K562 (cell line): ENCODE results near the gene NLRP4. TPM values are rescaled to one million over a fixed set of nuclear protein-coding genes. Genes with fewer than 3 reads are reported as not detected.

Source experiments
- ATAC-seq: fragments of 200-7000 bp; cut with Tn5 transposase; 3 replicates; pipeline ENCODE4 v1.9.1; 2020; ENCODE audit warnings: moderate library complexity
- BruUV-seq: library from RNA; stranded (reverse); fragments of 400-500 nt; replicated peaks from 2 replicates; lab custom pipeline; 2021; lab: Mats Ljungman, UMichigan
- CTCF ChIA-PET: fragments of 300-600 bp; formaldehyde crosslinking; extraction: SDS; loops from one replicate; lab custom pipeline; 2021; ENCODE audit warnings: low intra/inter-chr PET ratio; lab: Yijun Ruan, JAX
- POLR2A ChIA-PET: fragments of 300-600, 350-650 bp; sonication (Branson Sonifier 250); formaldehyde crosslinking; extraction: SDS; loops from one replicate; lab custom pipeline; 2021; ENCODE audit warnings: antibody characterized with exemption, inconsistent platforms; lab: Yijun Ruan, JAX
- DNase-seq, 4 experiments: peaks; one replicate each; pipeline versions ENCODE4 v3.0.0 to v3.0.0-alpha.2; 2011 to 2018; ENCODE audit warnings: low spot score in 3 of 4, mixed read lengths in 3 of 4; ENCODE audit errors: extremely low read depth in 1 of 4
- FAIRE-seq: peaks from 2 replicates; lab custom pipeline; 2011; peaks lifted over from hg19 to GRCh38; lab: Jason Lieb, UNC
- H2AFZ ChIP-seq: 2 replicates; pipeline ENCODE4 v1.6.0; 2011; ENCODE audit warnings: low read depth, low read length, control low read depth, inconsistent platforms
- H3K27ac ChIP-seq: fragments of 200-600 bp; 3 replicates; pipeline ENCODE4 v1.8.0; 2011; ENCODE audit warnings: low read depth, mild to moderate bottlenecking, control low read depth, inconsistent platforms, low read length, moderate library complexity, mixed read lengths; ENCODE audit errors: extremely low read depth
- H3K27me3 ChIP-seq, 2 experiments: fragments of 300-600 bp in 1 of 2; 2 replicates in 1 of 2; 3 replicates in 1 of 2; pipeline versions ENCODE4 v1.6.0 to v1.8.0; 2011; ENCODE audit warnings: inconsistent platforms in 2 of 2, low read length in 2 of 2, mild to moderate bottlenecking in 1 of 2, mixed read lengths in 1 of 2, moderate library complexity in 1 of 2; ENCODE audit not compliant: control insufficient read depth in 2 of 2, insufficient read depth in 2 of 2
- H3K36me3 ChIP-seq: fragments of 300-600 bp; 3 replicates; pipeline ENCODE4 v1.8.0; 2011; ENCODE audit warnings: mild to moderate bottlenecking, low read length, inconsistent platforms; ENCODE audit not compliant: control insufficient read depth, insufficient read depth
- H3K4me1 ChIP-seq, 2 experiments: fragments of 200-600 bp in 1 of 2; replicated peaks in 1 of 2; 2 replicates in 1 of 2; 3 replicates in 1 of 2; pipeline versions ENCODE4 v1.5.1 to v1.8.0; 2011; ENCODE audit warnings: inconsistent platforms in 2 of 2, low read length in 2 of 2, mild to moderate bottlenecking in 1 of 2, mixed read lengths in 1 of 2, moderate library complexity in 1 of 2; ENCODE audit not compliant: control insufficient read depth in 2 of 2, insufficient read depth in 2 of 2
- H3K4me2 ChIP-seq: 2 replicates; pipeline ENCODE4 v1.6.1; 2011; ENCODE audit warnings: low read length, control low read depth, inconsistent platforms, mixed read lengths; ENCODE audit not compliant: insufficient read depth
- H3K4me3 ChIP-seq: fragments of 200-600 bp; sonication (generic), shearing (Covaris generic); 2 replicates; pipeline ENCODE4 v1.5.1; 2016; ENCODE audit warnings: control low read depth, inconsistent platforms
- H3K79me2 ChIP-seq: fragments of 200-600 bp; 3 replicates; pipeline ENCODE4 v1.8.0; 2011; ENCODE audit warnings: low read length, inconsistent platforms; ENCODE audit not compliant: control insufficient read depth, insufficient read depth
- H3K9ac ChIP-seq, 2 experiments: 2 replicates each; pipeline versions ENCODE4 v1.6.0 to v1.6.1; 2011; ENCODE audit warnings: low read depth in 2 of 2, low read length in 2 of 2, control low read depth in 1 of 2, inconsistent platforms in 1 of 2, mild to moderate bottlenecking in 1 of 2, mixed read lengths in 1 of 2; ENCODE audit not compliant: insufficient read depth in 1 of 2
- H3K9me1 ChIP-seq: one replicate; pipeline ENCODE4 v1.6.0; 2011; ENCODE audit warnings: inconsistent platforms, mild to moderate bottlenecking, low read length, moderate library complexity; ENCODE audit not compliant: control insufficient read depth, insufficient read depth
- H3K9me3 ChIP-seq: replicated peaks from 2 replicates; pipeline ENCODE4 v1.5.1; 2011; ENCODE audit warnings: low read depth, low read length, inconsistent platforms; ENCODE audit not compliant: control insufficient read depth, insufficient read depth
- H4K20me1 ChIP-seq: replicated peaks from 2 replicates; pipeline ENCODE4 v1.6.1; 2011; ENCODE audit warnings: low read length, inconsistent platforms, mixed read lengths; ENCODE audit not compliant: control insufficient read depth, insufficient read depth
- COPS2 ChIP-seq: fragments of 450-650 bp; conservative IDR thresholded peaks from 2 replicates; pipeline ENCODE4 v1.6.1; 2016; ENCODE audit warnings: mild to moderate bottlenecking, moderate library complexity
- E2F1 ChIP-seq: sonication (generic); formaldehyde crosslinking; IDR thresholded peaks from 2 replicates; pipeline ENCODE4 v1.8.1; 2023; ENCODE audit warnings: mild to moderate bottlenecking, missing genetic modification reagents, moderate library complexity
- FOXK1 ChIP-seq: sonication (generic); formaldehyde crosslinking; IDR thresholded peaks from 2 replicates; pipeline ENCODE4 v1.8.0; 2022; ENCODE audit warnings: missing genetic modification reagents, mild to moderate bottlenecking, borderline replicate concordance
- GMEB1 ChIP-seq: fragments of 250-450 bp; sonication (Bioruptor Pico); IDR thresholded peaks from 2 replicates; pipeline ENCODE4 v1.4.0; 2020; ENCODE audit warnings: mild to moderate bottlenecking
- HMG20B ChIP-seq: fragments of 250-450 bp; sonication (Bioruptor Pico); IDR thresholded peaks from 2 replicates; pipeline ENCODE4 v1.5.0; 2021; ENCODE audit warnings: mild to moderate bottlenecking
- IRF1 ChIP-seq: sonication (generic); formaldehyde crosslinking; IDR thresholded peaks from 2 replicates; pipeline ENCODE4 v1.8.0; 2022; ENCODE audit warnings: missing genetic modification reagents, mild to moderate bottlenecking, borderline replicate concordance
- KAT7 ChIP-seq: sonication (generic); formaldehyde crosslinking; IDR thresholded peaks from 2 replicates; pipeline ENCODE4 v1.8.0; 2022; ENCODE audit warnings: missing genetic modification reagents, mild to moderate bottlenecking, borderline replicate concordance
- NR0B1 ChIP-seq: fragments of 450-650 bp; IDR thresholded peaks from one replicate; pipeline ENCODE4 v1.6.1; 2018; ENCODE audit warnings: mild to moderate bottlenecking, moderate library complexity; ENCODE audit not compliant: partially characterized antibody
- PHTF2 ChIP-seq: fragments of 250-450 bp; sonication (Bioruptor Pico); IDR thresholded peaks from 2 replicates; pipeline ENCODE4 v1.5.0; 2021; ENCODE audit warnings: mild to moderate bottlenecking
- ZKSCAN1 ChIP-seq: fragments of 150-350 bp; IDR thresholded peaks from 2 replicates; pipeline ENCODE4 v1.6.1; 2016; ENCODE audit warnings: low read depth, low read length
- ZNF57 ChIP-seq: fragments of 450-650 bp; formaldehyde crosslinking; IDR thresholded peaks from 2 replicates; pipeline ENCODE4 v1.4.0; 2020; ENCODE audit warnings: mild to moderate bottlenecking, moderate library complexity
- ZSCAN29 ChIP-seq: fragments of 450-650 bp; IDR thresholded peaks from 2 replicates; pipeline ENCODE4 v1.6.1; 2017
- WGBS: fragments of 100-300 bp; shearing (Covaris generic); methylation state at CpG from one replicate; pipeline ENCODE4 v1.1.6; 2016; ENCODE audit warnings: low coverage, mixed read lengths; ENCODE audit not compliant: insufficient coverage; ENCODE audit errors: missing lambda C conversion rate; 5-methylcytosine and 5-hydroxymethylcytosine counted together
- in situ Hi-C: fragments of 300-500 bp; cut with MboI; formaldehyde crosslinking; loops from 4 replicates; pipeline ENCODE4 v1.15.0; 2018; ENCODE audit warnings: inconsistent platforms, mixed read lengths
- intact Hi-C: fragments of 100-400 bp; cut with micrococcal nuclease; formaldehyde crosslinking; loops from 2 replicates; pipeline ENCODE4 v1.14.2; 2022
- polyA plus RNA-seq, 8 experiments: library from polyadenylated mRNA; depleted of rRNA in 4 of 8; stranded (reverse) in 5 of 8; unstranded in 3 of 8; fragments of >200 nt; fragmentation: Nextera tagmentation in 2 of 8; fragmentation: Illumina TruSeq in 1 of 8; extraction: Ambion mirVana in 2 of 8; extraction: Trizol in 1 of 8; gene quantifications; 2 replicates each; pipeline versions ENCODE4 v1.2.1 to v1.2.3, GENCODE V29; 2011 to 2014; ENCODE audit warnings: inconsistent platforms in 1 of 8, missing spikeins in 1 of 8
- total RNA-seq, 7 experiments: library from RNA; depleted of rRNA in 6 of 7; stranded (reverse); fragments of >200 nt in 6 of 7; fragmentation: Illumina TruSeq in 2 of 7; extraction: Trizol in 2 of 7; gene quantifications; 2 replicates each; pipeline versions ENCODE4 v1.2.1 to v1.2.3, GENCODE V29; 2011 to 2021; ENCODE audit warnings: low replicate concordance in 1 of 7

NLRP4 gene
- total and polyA plus RNA-seq, 9 of the 15 experiments (the other 6 are each of a cell fraction or from before 2014, with no cell fraction given), result 0.03 to 0.14 (median 0.05) TPM; not detected in 3

GRCh38 chr19:55855160-55855559 is 18.8 kb downstream of the NLRP4 start (continued):
- no peak for TF ChIP-seq ZNF57 (CRISPR knock-in tag)
- TF ChIP-seq GMEB1 (CRISPR knock-in tag), result no peak
- TF ChIP-seq HMG20B (CRISPR knock-in tag), result no peak
- no peak for TF ChIP-seq COPS2
- no peak for TF ChIP-seq ZSCAN29
- no peak for TF ChIP-seq IRF1 (CRISPR knock-in tag)
- no peak for TF ChIP-seq NR0B1
- TF ChIP-seq, all 486 proteins: peak for 0

GRCh38 chr19:55857149-55857548 is 20.8 kb downstream of the NLRP4 start:
- no peak overlapping the region for H3K27ac ChIP-seq
- no peak for FAIRE-seq
- no peak overlapping the region for H2AFZ ChIP-seq
- TF ChIP-seq ZKSCAN1 (no peak), KAT7 (CRISPR knock-in tag) (no peak), FOXK1 (CRISPR knock-in tag) (no peak), E2F1 (CRISPR knock-in tag) (no peak), PHTF2 (CRISPR knock-in tag) (no peak)

More at GRCh38 chr19:55857149-55857548, 20.8 kb downstream of the NLRP4 start:
- no peak overlapping the region for H3K4me2 ChIP-seq
- 2% methylated on average over 4 of the region's 4 CpGs for WGBS
- no peaks in the 10 kb centered on the region for H3K9me1 ChIP-seq
- ATAC-seq, result no peak
- peaks cover 11 to 42% of the 10 kb centered on the region in 2 experiments; a peak in 3 of 5 replicates for H3K27me3 ChIP-seq
- no peaks in the 10 kb centered on the region for H3K79me2 ChIP-seq
- H4K20me1 ChIP-seq, result no peaks in the 10 kb centered on the region; the same call in 1 of the 2 replicates
- H3K9ac ChIP-seq, result no peak overlapping the region
- no peak overlapping the region for H3K4me3 ChIP-seq
- POLR2A ChIA-PET, result no interaction called here
- H3K36me3 ChIP-seq, result no peaks in the 10 kb centered on the region
- CTCF ChIA-PET, result no interaction called here
- no peak for DNase-seq
- H3K4me1 ChIP-seq, result no peaks in the 10 kb centered on the region
- in situ Hi-C loops, result no loop called here
- H3K9me3 ChIP-seq, result no peaks in the 10 kb centered on the region
- BruUV-seq, result no TSS peak
- intact Hi-C loops, result no loop called here
